ENCODE data around the gene REV3L.

GRCh38 chr6:111515259-111515658 is 32.2 kb upstream of the REV3L start:
- TF ChIP-seq, protein P1, sequence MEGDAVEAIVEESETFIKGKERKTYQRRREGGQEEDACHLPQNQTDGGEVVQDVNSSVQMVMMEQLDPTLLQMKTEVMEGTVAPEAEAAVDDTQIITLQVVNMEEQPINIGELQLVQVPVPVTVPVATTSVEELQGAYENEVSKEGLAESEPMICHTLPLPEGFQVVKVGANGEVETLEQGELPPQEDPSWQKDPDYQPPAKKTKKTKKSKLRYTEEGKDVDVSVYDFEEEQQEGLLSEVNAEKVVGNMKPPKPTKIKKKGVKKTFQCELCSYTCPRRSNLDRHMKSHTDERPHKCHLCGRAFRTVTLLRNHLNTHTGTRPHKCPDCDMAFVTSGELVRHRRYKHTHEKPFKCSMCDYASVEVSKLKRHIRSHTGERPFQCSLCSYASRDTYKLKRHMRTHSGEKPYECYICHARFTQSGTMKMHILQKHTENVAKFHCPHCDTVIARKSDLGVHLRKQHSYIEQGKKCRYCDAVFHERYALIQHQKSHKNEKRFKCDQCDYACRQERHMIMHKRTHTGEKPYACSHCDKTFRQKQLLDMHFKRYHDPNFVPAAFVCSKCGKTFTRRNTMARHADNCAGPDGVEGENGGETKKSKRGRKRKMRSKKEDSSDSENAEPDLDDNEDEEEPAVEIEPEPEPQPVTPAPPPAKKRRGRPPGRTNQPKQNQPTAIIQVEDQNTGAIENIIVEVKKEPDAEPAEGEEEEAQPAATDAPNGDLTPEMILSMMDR (conservative IDR thresholded peaks at IDR 0.05; ENCODE audit: low read length): no peak
- TF ChIP-seq EZH2phosphoT487 (IDR thresholded peaks at IDR 0.05; ENCODE audit: borderline replicate concordance): no peak

Measured in Loucy (cell line).